Stimulated activated CD8-positive, alpha-beta memory T cell treated with anti-CD3 and anti-CD28 coated beads, Interleukin-15, amount 100 ng/mL, for 48 hours (primary cell): ENCODE measurements around the gene PLLP.

Experiments
- DNase-seq, 2 donors: peaks; one replicate each; pipeline ENCODE4 v3.0.0-alpha.2; 2020; ENCODE audit warnings: low read depth in 2 of 2

PLLP gene

GRCh38 chr16:57256601-57257395 is 27.7 kb downstream of the PLLP start:
- no peak for DNase-seq

GRCh38 chr16:57255686-57256415 is 28.6 kb downstream of the PLLP start:
- DNase-seq: no peak

GRCh38 chr16:57253466-57253865 is 31.0 kb downstream of the PLLP start:
- no peak for DNase-seq

- DNase-seq: no peak
Measured at GRCh38 chr16:57252148-57252721, 32.2 kb downstream of the PLLP start.

- DNase-seq: no peak
Measured at GRCh38 chr16:57251352-57251751, 33.1 kb downstream of the PLLP start.

- no peak for DNase-seq
Measured at GRCh38 chr16:57245472-57246113, 38.9 kb downstream of the PLLP start.

GRCh38 chr16:57244767-57245471 is 39.6 kb downstream of the PLLP start, which contains the start of gene ARL2BP:
TSS of gene ARL2BP (plus strand) at chr16:57245259. CDS start at chr16:57245368, 109 bp downstream.
- peak; percentile 97 for DNase-seq

GRCh38 chr16:57244463-57244766 is 40.1 kb downstream of the PLLP start:
- DNase-seq: no peak

- no peak for DNase-seq
Measured at GRCh38 chr16:57242650-57243049, 41.8 kb downstream of the PLLP start.

- no peak for DNase-seq
Measured at GRCh38 chr16:57240851-57241250, 43.6 kb downstream of the PLLP start.

GRCh38 chr16:57239107-57239506 is 45.4 kb downstream of the PLLP start:
- no peak for DNase-seq

GRCh38 chr16:57238682-57239081 is 45.8 kb downstream of the PLLP start:
- no peak for DNase-seq

GRCh38 chr16:57236022-57236350 is 48.5 kb downstream of the PLLP start:
- DNase-seq: no peak

GRCh38 chr16:57235128-57236021 is 49.1 kb downstream of the PLLP start:
- peak in 1 of 2 donors; percentile 46 for DNase-seq

- no peak for DNase-seq
Measured at GRCh38 chr16:57234707-57235092, 49.8 kb downstream of the PLLP start.

- no peak for DNase-seq
Measured at GRCh38 chr16:57233944-57234706, 50.3 kb downstream of the PLLP start.

- DNase-seq: no peak
Measured at GRCh38 chr16:57231821-57232350, 52.6 kb downstream of the PLLP start.

- no peak for DNase-seq
Measured at GRCh38 chr16:57229079-57229478, 55.4 kb downstream of the PLLP start.

- DNase-seq: no peak
Measured at GRCh38 chr16:57226701-57227621, 57.5 kb downstream of the PLLP start.
